Testis (tissue), 2 donors: ENCODE data around the gene TBXAS1.

Experiments
- POLR2A ChIP-seq: fragments of 450-650 bp; IDR thresholded peaks from one replicate; pipeline ENCODE4 v1.6.1; 2017; ENCODE audit warnings: antibody characterized with exemption, mild to moderate bottlenecking, moderate library complexity
- TF ChIP-seq, protein P1 (sequence below), 3 experiments: fragments of 450-650 bp in 2 of 3; fragments of 200-600 bp in 1 of 3; sonication (generic) in 1 of 3; IDR thresholded peaks; one replicate each; pipeline ENCODE4 v1.5.1; 2016 to 2019; ENCODE audit warnings: antibody characterized with exemption in 3 of 3, mild to moderate bottlenecking in 2 of 3, moderate library complexity in 1 of 3

DNA sequence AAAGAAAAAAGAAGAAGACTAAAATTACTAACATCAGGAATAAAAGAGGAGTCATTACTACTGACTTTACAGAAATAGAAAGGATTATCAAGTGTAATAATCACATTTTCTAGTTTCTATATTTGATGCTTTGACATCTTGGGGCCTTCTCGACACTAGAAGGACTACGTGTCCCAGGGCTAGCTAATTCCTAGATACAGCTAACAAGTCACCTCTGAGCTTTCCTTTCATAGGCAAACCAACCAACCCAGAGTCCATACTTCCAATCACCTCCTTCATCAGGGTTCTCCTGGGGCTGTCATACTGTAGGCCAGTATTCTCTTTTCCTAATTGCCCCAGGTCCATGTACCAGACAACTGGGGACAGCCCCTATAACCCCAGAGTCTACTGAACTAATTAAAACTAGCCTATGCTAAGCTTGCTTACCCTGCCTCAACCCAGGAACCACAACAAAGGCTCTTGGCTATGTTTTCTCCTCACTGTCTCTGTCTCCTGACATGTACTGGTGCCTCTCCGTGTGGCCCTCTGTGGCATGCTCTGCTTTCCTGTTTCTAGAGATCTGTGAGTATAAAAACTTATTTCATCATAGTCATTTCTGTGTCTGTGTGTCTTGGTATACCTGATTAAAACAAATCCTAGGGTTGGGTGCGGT lies 240.4 kb downstream of the TBXAS1 start:
- TF ChIP-seq, protein P1, sequence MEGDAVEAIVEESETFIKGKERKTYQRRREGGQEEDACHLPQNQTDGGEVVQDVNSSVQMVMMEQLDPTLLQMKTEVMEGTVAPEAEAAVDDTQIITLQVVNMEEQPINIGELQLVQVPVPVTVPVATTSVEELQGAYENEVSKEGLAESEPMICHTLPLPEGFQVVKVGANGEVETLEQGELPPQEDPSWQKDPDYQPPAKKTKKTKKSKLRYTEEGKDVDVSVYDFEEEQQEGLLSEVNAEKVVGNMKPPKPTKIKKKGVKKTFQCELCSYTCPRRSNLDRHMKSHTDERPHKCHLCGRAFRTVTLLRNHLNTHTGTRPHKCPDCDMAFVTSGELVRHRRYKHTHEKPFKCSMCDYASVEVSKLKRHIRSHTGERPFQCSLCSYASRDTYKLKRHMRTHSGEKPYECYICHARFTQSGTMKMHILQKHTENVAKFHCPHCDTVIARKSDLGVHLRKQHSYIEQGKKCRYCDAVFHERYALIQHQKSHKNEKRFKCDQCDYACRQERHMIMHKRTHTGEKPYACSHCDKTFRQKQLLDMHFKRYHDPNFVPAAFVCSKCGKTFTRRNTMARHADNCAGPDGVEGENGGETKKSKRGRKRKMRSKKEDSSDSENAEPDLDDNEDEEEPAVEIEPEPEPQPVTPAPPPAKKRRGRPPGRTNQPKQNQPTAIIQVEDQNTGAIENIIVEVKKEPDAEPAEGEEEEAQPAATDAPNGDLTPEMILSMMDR (IDR thresholded peaks at IDR 0.05): no peak
- no peak for TF ChIP-seq POLR2A
